ENCODE data around the gene JUP. TPM values are rescaled to one million over a fixed set of nuclear protein-coding genes. Genes with fewer than 3 reads are reported as not detected.
A peak's percentile ranks its signal among the peaks of the same experiment; 100 is the strongest.

The JUP gene
- total and polyA plus RNA-seq, 2 of the 13 experiments (the other 11 are each of a cell fraction or from before 2014, with no cell fraction given): 12.1 to 20.6 TPM

DNA sequence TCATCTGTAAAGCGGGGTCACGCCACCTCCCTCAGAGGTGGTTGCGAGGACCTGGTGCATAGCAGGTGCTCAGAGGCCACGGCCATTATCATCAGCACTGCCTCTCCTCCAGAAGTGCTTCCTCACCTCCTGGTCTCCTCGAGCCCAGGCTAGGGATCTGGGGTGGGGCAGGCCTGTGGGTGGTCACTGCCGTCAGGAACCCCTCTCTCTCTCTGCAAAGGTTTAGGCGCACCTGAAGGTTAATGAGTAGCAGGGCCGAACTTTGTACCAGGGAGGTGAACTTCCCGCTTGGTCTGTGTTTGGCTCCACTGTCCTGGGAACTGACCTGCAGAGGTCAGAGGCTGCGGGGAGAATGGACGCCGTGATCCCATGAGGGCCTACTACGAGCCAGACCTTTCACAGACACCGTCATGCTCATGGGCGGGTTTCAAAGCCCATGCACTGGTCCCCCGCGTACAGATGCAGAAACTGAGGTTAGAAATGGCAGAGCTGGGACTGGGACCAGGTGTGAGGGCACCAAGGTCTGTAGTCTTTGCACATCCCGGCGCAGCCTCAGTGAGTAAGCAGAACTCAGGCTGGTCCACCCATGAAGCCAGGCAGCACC, 13.8 kb downstream of the JUP start (continued):
- TF ChIP-seq NFKBIZ (CRISPR knock-in tag; IDR thresholded peaks at IDR 0.05): no peak
- TF ChIP-seq SNAPC2 (CRISPR knock-in tag; IDR thresholded peaks at IDR 0.05): no peak
- TF ChIP-seq ARNT2 (CRISPR knock-in tag; IDR thresholded peaks at IDR 0.05; ENCODE audit: low read depth): peak; percentile 67; the same call in 1 of the 2 replicates
- peak; percentile 96 for TF ChIP-seq ZNF564 (CRISPR knock-in tag; IDR thresholded peaks at IDR 0.05)
- TF ChIP-seq, protein P1, sequence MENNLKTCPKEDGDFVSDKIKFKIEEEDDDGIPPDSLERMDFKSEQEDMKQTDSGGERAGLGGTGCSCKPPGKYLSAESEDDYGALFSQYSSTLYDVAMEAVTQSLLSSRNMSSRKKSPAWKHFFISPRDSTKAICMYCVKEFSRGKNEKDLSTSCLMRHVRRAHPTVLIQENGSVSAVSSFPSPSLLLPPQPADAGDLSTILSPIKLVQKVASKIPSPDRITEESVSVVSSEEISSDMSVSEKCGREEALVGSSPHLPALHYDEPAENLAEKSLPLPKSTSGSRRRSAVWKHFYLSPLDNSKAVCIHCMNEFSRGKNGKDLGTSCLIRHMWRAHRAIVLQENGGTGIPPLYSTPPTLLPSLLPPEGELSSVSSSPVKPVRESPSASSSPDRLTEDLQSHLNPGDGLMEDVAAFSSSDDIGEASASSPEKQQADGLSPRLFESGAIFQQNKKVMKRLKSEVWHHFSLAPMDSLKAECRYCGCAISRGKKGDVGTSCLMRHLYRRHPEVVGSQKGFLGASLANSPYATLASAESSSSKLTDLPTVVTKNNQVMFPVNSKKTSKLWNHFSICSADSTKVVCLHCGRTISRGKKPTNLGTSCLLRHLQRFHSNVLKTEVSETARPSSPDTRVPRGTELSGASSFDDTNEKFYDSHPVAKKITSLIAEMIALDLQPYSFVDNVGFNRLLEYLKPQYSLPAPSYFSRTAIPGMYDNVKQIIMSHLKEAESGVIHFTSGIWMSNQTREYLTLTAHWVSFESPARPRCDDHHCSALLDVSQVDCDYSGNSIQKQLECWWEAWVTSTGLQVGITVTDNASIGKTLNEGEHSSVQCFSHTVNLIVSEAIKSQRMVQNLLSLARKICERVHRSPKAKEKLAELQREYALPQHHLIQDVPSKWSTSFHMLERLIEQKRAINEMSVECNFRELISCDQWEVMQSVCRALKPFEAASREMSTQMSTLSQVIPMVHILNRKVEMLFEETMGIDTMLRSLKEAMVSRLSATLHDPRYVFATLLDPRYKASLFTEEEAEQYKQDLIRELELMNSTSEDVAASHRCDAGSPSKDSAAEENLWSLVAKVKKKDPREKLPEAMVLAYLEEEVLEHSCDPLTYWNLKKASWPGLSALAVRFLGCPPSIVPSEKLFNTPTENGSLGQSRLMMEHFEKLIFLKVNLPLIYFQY (CRISPR knock-in tag; IDR thresholded peaks at IDR 0.05; ENCODE audit: borderline replicate concordance): no peak; the same call in 1 of the 2 replicates
- TF ChIP-seq ZNF143 (CRISPR knock-in tag; IDR thresholded peaks at IDR 0.05): no peak
- no peak for TF ChIP-seq PHF20 (CRISPR knock-in tag; IDR thresholded peaks at IDR 0.05)
- TF ChIP-seq KLF13 (CRISPR knock-in tag; IDR thresholded peaks at IDR 0.05): no peak
- no peak for TF ChIP-seq ATAD3A (CRISPR knock-in tag; IDR thresholded peaks at IDR 0.05)
- TF ChIP-seq ZNF761 (CRISPR knock-in tag; conservative IDR thresholded peaks at IDR 0.05): no peak; the same call in 1 of the 2 replicates
- TF ChIP-seq, protein P2, sequence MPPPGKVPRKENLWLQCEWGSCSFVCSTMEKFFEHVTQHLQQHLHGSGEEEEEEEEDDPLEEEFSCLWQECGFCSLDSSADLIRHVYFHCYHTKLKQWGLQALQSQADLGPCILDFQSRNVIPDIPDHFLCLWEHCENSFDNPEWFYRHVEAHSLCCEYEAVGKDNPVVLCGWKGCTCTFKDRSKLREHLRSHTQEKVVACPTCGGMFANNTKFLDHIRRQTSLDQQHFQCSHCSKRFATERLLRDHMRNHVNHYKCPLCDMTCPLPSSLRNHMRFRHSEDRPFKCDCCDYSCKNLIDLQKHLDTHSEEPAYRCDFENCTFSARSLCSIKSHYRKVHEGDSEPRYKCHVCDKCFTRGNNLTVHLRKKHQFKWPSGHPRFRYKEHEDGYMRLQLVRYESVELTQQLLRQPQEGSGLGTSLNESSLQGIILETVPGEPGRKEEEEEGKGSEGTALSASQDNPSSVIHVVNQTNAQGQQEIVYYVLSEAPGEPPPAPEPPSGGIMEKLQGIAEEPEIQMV (CRISPR knock-in tag; IDR thresholded peaks at IDR 0.05; ENCODE audit: low read depth): no peak
- TF ChIP-seq SP2 (CRISPR knock-in tag; IDR thresholded peaks at IDR 0.05): no peak
- no peak for TF ChIP-seq ZNF235 (CRISPR knock-in tag; IDR thresholded peaks at IDR 0.05; ENCODE audit: borderline replicate concordance)
- TF ChIP-seq SMAD9 (CRISPR knock-in tag; IDR thresholded peaks at IDR 0.05): no peak
- peak; percentile 57; the same call in 1 of the 2 replicates for TF ChIP-seq ZNF124 (CRISPR knock-in tag; IDR thresholded peaks at IDR 0.05)
- no peak for TF ChIP-seq NFIB (CRISPR knock-in tag; IDR thresholded peaks at IDR 0.05; ENCODE audit: borderline replicate concordance)
- TF ChIP-seq, protein P3, sequence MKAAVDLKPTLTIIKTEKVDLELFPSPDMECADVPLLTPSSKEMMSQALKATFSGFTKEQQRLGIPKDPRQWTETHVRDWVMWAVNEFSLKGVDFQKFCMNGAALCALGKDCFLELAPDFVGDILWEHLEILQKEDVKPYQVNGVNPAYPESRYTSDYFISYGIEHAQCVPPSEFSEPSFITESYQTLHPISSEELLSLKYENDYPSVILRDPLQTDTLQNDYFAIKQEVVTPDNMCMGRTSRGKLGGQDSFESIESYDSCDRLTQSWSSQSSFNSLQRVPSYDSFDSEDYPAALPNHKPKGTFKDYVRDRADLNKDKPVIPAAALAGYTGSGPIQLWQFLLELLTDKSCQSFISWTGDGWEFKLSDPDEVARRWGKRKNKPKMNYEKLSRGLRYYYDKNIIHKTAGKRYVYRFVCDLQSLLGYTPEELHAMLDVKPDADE (CRISPR knock-in tag; IDR thresholded peaks at IDR 0.05): no peak
- TF ChIP-seq BRD4 (CRISPR knock-in tag; IDR thresholded peaks at IDR 0.05): 0 out of 2 replicates have a peak, but pooled peaks have one; percentile 77
- TF ChIP-seq MLLT10 (CRISPR knock-in tag; IDR thresholded peaks at IDR 0.05): no peak
- TF ChIP-seq CAMTA2 (CRISPR knock-in tag; IDR thresholded peaks at IDR 0.05; ENCODE audit: borderline replicate concordance): no peak; the same call in 1 of the 2 replicates
- no peak for TF ChIP-seq ZFP82 (CRISPR knock-in tag; IDR thresholded peaks at IDR 0.05; ENCODE audit: borderline replicate concordance)
- TF ChIP-seq, protein P4, sequence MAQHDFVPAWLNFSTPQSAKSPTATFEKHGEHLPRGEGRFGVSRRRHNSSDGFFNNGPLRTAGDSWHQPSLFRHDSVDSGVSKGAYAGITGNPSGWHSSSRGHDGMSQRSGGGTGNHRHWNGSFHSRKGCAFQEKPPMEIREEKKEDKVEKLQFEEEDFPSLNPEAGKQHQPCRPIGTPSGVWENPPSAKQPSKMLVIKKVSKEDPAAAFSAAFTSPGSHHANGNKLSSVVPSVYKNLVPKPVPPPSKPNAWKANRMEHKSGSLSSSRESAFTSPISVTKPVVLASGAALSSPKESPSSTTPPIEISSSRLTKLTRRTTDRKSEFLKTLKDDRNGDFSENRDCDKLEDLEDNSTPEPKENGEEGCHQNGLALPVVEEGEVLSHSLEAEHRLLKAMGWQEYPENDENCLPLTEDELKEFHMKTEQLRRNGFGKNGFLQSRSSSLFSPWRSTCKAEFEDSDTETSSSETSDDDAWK (CRISPR knock-in tag; IDR thresholded peaks at IDR 0.05): no peak
- TF ChIP-seq NBN (conservative IDR thresholded peaks at IDR 0.05): no peak
- TF ChIP-seq ZNF598 (CRISPR knock-in tag; IDR thresholded peaks at IDR 0.05; ENCODE audit: borderline replicate concordance): peak; percentile 83
- TF ChIP-seq ATF1 (CRISPR knock-in tag; IDR thresholded peaks at IDR 0.05): no peak
